ENCODE results near the gene OR2T35. TPM values are rescaled to one million over a fixed set of nuclear protein-coding genes. Genes with fewer than 3 reads are reported as not detected.

Gene OR2T35
- total and polyA plus RNA-seq, 2 donors (not counting 3 experiments of a cell fraction or from before 2014, with no cell fraction given), result not detected

- Histone ChIP-seq H3K27me3 (ENCODE audit: control insufficient read depth in 2 of 2, insufficient read depth in 2 of 2, low read length in 2 of 2) (no peaks in the 10 kb centered on the region), H3K4me1 (ENCODE audit: control insufficient read depth, extremely low read depth, insufficient read depth, low read length) (no peaks in the 10 kb centered on the region), H3K4me2 (ENCODE audit: insufficient read depth, low read length) (no peak overlapping the region), H3K79me2 (ENCODE audit: control insufficient read depth, insufficient read depth, low read length) (no peaks in the 10 kb centered on the region), H3K9ac (replicated peaks; ENCODE audit: extremely low read depth, insufficient read depth, low read length) (no peak overlapping the region), H3K4me3 (replicated peaks in 1 of 3; ENCODE audit: insufficient read depth in 1 of 3, low read depth in 1 of 3, low read length in 3 of 3) (no peak overlapping the region), H2AFZ (ENCODE audit: low read depth, low read length) (no peak overlapping the region), H3K9me1 (replicated peaks; ENCODE audit: control insufficient read depth, extremely low read depth, insufficient read depth, low read length) (no peaks in the 10 kb centered on the region), H4K20me1 (replicated peaks; ENCODE audit: control insufficient read depth, extremely low read depth, insufficient read depth, low read length) (no peaks in the 10 kb centered on the region), H3K9me3 (replicated peaks; ENCODE audit: control insufficient read depth, insufficient read depth, low read length) (peaks cover 3% of the 10 kb centered on the region), H3K27ac (ENCODE audit: insufficient read depth, low read depth, low read length) (no peak overlapping the region), H3K36me3 (ENCODE audit: control insufficient read depth in 2 of 2, extremely low read depth in 1 of 2, insufficient read depth in 2 of 2, low read length in 2 of 2) (no peaks in the 10 kb centered on the region)
- FAIRE-seq (no peak), DNase-seq (ENCODE audit: low read depth, low spot score) (no peak)
- no peak for TF ChIP-seq POLR2A (IDR thresholded peaks at IDR 0.05; ENCODE audit: low read depth, low read length)
- TF ChIP-seq FOS (IDR thresholded peaks at IDR 0.05; ENCODE audit: borderline replicate concordance, insufficient read depth, low read length), result no peak
- no peak for TF ChIP-seq EZH2 (IDR thresholded peaks at IDR 0.05; ENCODE audit: borderline replicate concordance, low read depth, low read length, severe bottlenecking)
- TF ChIP-seq CTCF (IDR thresholded peaks at IDR 0.05; ENCODE audit: extremely low read depth in 1 of 2, insufficient read depth in 1 of 2, low read depth in 1 of 2, low read length in 2 of 2), result no peak
- TF ChIP-seq GATA2 (IDR thresholded peaks at IDR 0.05; ENCODE audit: insufficient read depth, insufficient read length, low read depth, low read length), result no peak
- TF ChIP-seq MYC (IDR thresholded peaks at IDR 0.05; ENCODE audit: low read depth, low read length), result no peak
- no peak for TF ChIP-seq POLR2AphosphoS5 (IDR thresholded peaks at IDR 0.05; ENCODE audit: insufficient read depth, low read depth, low read length)
- no peak for TF ChIP-seq JUN (IDR thresholded peaks at IDR 0.05; ENCODE audit: borderline replicate concordance, insufficient read depth, insufficient read length, low read depth)
- POLR2A ChIA-PET, result no interaction called here
- no TSS peak for BruUV-seq (replicated peaks)
- intact Hi-C loops (cut with micrococcal nuclease), result no loop called here
- dilution Hi-C loops (cut with MboI; ENCODE audit: extremely low pct_ligation_motif_present, low sequenced_read_pairs), result no loop called here
- CTCF ChIA-PET, result no interaction called here
These were observed 13.6 kb downstream of the OR2T35 start for GRCh38 chr1:248631354-248632008.
